ENCODE data around the gene INTS11. TPM values are rescaled to one million over a fixed set of nuclear protein-coding genes. Genes with fewer than 3 reads are reported as not detected.

INTS11 gene
- total and polyA plus RNA-seq, 10 of the 15 experiments (the other 5 are each of a cell fraction or from before 2014, with no cell fraction given), result 2.5 to 117 (median 77.7) TPM

- no peak for ATAC-seq
- 92% methylated on average over 36 of the region's 36 CpGs for WGBS (ENCODE audit: insufficient coverage, insufficient replicate concordance, low lambda C conversion rate, missing lambda C conversion rate)
- SMC1A ChIA-PET (ENCODE audit: uncharacterized antibody, unreplicated experiment), result no interaction called here
- TF ChIP-seq ATF7 (IDR thresholded peaks at IDR 0.05; ENCODE audit: low read depth), result no peak
- TF ChIP-seq IKZF2 (IDR thresholded peaks at IDR 0.05), result no peak
- no peak for TF ChIP-seq MYB (IDR thresholded peaks at IDR 0.05; ENCODE audit: borderline replicate concordance, low read depth, low read length)
- no peak for TF ChIP-seq KAT2A (conservative IDR thresholded peaks at IDR 0.05; ENCODE audit: control insufficient read depth, low read depth, low read length)
- no peak for TF ChIP-seq CTCF (IDR thresholded peaks at IDR 0.05 in 2 of 3, conservative IDR thresholded peaks at IDR 0.05 in 1 of 3; ENCODE audit: control insufficient read depth in 2 of 3, extremely low read depth in 1 of 3, insufficient read depth in 1 of 3, low read depth in 3 of 3, low read length in 3 of 3)
- TF ChIP-seq STAT3 (IDR thresholded peaks at IDR 0.05; ENCODE audit: low read depth, low read length), result no peak
- TF ChIP-seq ZBTB4 (CRISPR knock-in tag; IDR thresholded peaks at IDR 0.05), result no peak
- TF ChIP-seq MEF2A (IDR thresholded peaks at IDR 0.05; ENCODE audit: insufficient read depth, low read depth, low read length), result no peak
- no peak for TF ChIP-seq FOXM1 (IDR thresholded peaks at IDR 0.05; ENCODE audit: low read depth, low read length)
- TF ChIP-seq NBN (IDR thresholded peaks at IDR 0.05), result no peak
- no peak for TF ChIP-seq LARP7 (IDR thresholded peaks at IDR 0.05)
- no peak for TF ChIP-seq SKIL (IDR thresholded peaks at IDR 0.05; ENCODE audit: low read depth, poor library complexity, severe bottlenecking)
- TF ChIP-seq EP300 (IDR thresholded peaks at IDR 0.05; ENCODE audit: borderline replicate concordance in 1 of 2, control insufficient read depth in 1 of 2, low read depth in 2 of 2, low read length in 2 of 2), result no peak
- no peak for TF ChIP-seq GATAD2B (conservative IDR thresholded peaks at IDR 0.05; ENCODE audit: low read depth)
- no peak for TF ChIP-seq SUPT20H (IDR thresholded peaks at IDR 0.05; ENCODE audit: borderline replicate concordance, control insufficient read depth, low read depth, low read length)
- TF ChIP-seq HDAC2 (IDR thresholded peaks at IDR 0.05), result no peak
These were observed 5.4 kb downstream of the INTS11 start for GRCh38 chr1:1318777-1319645.

More at GRCh38 chr1:1318777-1319645, 5.4 kb downstream of the INTS11 start:
- H3K27ac ChIP-seq (ENCODE audit: control insufficient read depth, insufficient read depth), result no peak overlapping the region
- H3K4me3 ChIP-seq, result no peak overlapping the region
- H2AFZ ChIP-seq (ENCODE audit: control insufficient read depth, low read depth, low read length), result no peak overlapping the region
- RAD21 ChIA-PET (ENCODE audit: unreplicated experiment), result no interaction called here
- H3K36me3 ChIP-seq (ENCODE audit: control insufficient read depth in 2 of 2, insufficient read depth in 2 of 2, low read length in 1 of 2), result peaks cover 0 to 19% of the 10 kb centered on the region in 2 experiments; a peak in 3 of 4 replicates
- peaks cover 27% of the 10 kb centered on the region for H3K79me2 ChIP-seq (ENCODE audit: control insufficient read depth, insufficient read depth, low read length)
- intact Hi-C loops (cut with micrococcal nuclease; ENCODE audit: unreplicated experiment) (no loop called here), in situ Hi-C loops (cut with MboI) (no loop called here)
- peaks cover 5% of the 10 kb centered on the region for H3K4me1 ChIP-seq (ENCODE audit: control insufficient read depth, insufficient read depth, low read length)
- FAIRE-seq (no peak), DNase-seq (ENCODE audit: low read depth, low spot score) (no peak)
- H4K20me1 ChIP-seq (ENCODE audit: control insufficient read depth, insufficient read depth), result no peaks in the 10 kb centered on the region; the same call in 1 of the 2 replicates
- BruUV-seq (replicated peaks), result no TSS peak
- H3K9me3 ChIP-seq (replicated peaks; ENCODE audit: control insufficient read depth, insufficient read depth, low read length), result no peaks in the 10 kb centered on the region
- H3K4me2 ChIP-seq (ENCODE audit: control insufficient read depth, insufficient read depth), result no peak overlapping the region
- POLR2A ChIA-PET, result no interaction called here
- CTCF ChIA-PET, result interaction anchor here (0.6 kb wide), 1 partner anchor 29 kb away, joined by 4 read pairs; no protein-coding TSS in a partner anchor
- H3K27me3 ChIP-seq (replicated peaks in 1 of 2; ENCODE audit: control insufficient read depth in 2 of 2, insufficient read depth in 2 of 2, low read length in 1 of 2), result no peaks in the 10 kb centered on the region
- no peak overlapping the region for H3K9ac ChIP-seq (ENCODE audit: control insufficient read depth, insufficient read depth, low read length)
